OCI-M2 (cell line): ENCODE measurements around the gene PHB1.
"Not testable (repeated sequence)": the region's sequence is repeated elsewhere in the genome, so short reads cannot be mapped to it uniquely, and the experiment has no call there.

Source experiments
- DNase-seq: peaks from one replicate; lab custom pipeline; 2025; ENCODE audit not compliant: unreplicated experiment; lab: John Stamatoyannopoulos, UW

The PHB1 gene

DNA sequence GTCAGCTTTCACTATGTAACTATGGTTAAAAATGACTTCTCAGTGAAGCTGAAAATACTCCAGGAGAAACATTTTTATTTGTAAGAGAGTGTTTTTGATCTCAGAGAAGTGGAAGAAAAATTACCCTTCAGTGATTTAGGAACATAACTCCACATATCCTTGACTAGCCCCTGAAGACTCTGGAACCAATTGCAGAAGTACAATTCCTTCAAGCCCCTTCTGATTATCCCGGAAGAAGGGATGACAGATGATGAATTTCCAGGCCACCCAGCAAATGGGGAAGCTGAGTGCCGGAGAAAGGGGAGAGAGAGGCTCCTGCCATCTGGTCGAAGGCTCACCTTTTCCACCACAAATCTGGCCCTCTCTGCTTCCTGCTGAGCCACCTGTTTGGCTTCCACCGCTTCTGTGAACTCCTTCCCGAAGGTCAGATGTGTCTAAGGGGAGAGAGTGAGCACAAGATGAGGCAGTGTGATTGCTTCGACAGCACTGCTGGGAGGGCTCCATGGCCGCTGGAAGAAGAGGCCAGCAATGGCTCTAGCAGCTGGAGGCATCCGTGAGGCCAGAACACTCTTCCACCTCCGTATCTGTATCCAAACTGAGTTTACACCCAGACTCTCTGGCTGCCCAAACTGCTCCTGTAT is 8.1 kb downstream of the PHB1 start:
- DNase-seq = no peak

DNA sequence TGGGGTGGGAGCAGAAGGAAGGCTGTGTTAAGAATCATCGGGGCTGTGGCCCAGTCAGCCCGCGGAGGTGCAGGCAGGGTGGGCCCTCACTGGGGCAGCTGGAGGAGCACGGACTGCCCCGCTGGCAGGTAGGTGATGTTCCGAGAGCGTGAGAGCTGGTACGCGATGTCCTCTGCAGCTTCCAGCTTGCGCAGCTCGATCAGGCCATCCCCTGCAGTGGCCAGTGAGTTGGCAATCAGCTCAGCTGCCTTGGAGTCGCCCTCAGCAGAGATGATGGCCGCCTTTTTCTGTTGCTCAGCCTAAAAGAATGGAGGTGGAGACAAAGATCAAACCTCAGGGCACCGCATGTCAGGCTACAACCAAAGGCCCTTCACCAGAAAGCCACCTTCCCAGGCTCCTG is 9.8 kb downstream of the PHB1 start:
- DNase-seq = no peak

DNA sequence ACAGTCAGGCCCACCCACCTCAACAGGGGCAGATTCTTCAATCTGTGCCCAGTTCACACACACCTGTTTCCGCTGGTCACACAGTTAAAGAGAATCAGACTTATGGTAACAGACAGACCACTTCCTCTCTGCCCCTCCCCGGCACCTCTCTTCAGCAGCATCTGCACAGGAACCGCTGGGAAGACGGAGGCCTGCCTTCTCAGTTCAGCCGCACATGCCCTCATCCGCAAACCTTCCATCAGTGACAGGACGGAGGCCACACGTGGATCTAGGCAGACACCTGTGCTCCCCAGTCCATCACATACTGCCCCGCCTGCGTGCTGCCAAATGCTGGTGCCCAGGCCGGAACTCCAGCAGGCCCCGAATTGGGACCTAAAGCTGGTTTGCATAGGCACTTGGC is 10.3 kb downstream of the PHB1 start:
- no peak for DNase-seq

DNA sequence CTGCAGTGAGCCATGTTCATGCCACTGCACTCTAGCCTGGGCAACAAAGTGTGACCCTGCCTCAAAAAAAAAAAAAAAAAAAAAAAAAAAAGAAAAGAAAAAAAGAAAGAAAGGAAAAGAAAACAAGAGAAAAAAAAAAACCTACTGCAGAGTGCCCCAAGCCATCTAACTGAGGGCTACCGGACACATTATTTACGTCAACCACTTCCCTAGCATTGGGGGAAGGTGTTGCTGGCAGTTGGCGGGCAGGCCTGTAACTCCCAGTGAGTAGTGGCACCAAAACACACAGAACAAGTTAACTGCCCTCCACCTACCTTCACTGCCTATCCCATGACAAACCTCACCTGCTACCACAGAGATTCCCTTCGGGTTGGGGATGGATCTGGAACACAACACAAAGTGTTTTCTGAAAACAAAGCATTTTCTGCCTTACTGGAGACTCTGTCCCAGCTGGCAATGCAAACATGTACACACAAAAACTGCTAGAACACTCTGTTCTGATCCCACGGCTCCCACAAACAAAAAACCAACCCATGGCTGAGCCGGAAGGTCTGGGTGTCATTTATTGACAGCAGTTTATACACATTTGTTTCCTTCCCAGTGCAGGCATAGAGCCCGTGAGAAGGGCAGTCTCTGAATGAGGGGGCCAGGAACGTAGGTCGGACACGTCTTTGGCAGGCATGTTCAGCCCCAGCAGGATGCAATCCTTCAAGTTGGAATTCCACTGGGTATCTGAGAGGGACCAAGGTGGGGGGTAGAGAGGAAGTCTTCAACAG is 11.0 kb downstream of the PHB1 start:
- no peak for DNase-seq

DNA sequence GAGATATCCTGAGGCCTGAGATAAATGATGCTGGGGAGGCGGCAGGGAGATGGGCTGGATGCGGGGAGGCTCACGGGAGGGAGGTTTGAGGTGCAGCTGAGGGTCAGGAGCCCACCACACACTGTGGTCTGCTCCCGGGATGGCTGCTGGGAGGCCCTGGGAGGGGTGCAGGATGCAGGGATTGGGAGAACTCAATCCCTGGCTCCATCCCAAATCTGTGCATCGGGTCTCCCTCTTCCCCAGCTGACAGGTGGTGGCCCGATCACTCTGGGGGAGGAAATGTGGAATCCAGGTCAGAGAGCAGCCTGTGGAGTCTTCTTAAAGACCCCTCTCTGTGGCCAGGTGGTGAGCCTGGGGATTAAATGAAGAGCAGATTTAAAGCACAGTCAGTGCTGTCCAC is 12.0 kb downstream of the PHB1 start:
- DNase-seq = no peak

DNA sequence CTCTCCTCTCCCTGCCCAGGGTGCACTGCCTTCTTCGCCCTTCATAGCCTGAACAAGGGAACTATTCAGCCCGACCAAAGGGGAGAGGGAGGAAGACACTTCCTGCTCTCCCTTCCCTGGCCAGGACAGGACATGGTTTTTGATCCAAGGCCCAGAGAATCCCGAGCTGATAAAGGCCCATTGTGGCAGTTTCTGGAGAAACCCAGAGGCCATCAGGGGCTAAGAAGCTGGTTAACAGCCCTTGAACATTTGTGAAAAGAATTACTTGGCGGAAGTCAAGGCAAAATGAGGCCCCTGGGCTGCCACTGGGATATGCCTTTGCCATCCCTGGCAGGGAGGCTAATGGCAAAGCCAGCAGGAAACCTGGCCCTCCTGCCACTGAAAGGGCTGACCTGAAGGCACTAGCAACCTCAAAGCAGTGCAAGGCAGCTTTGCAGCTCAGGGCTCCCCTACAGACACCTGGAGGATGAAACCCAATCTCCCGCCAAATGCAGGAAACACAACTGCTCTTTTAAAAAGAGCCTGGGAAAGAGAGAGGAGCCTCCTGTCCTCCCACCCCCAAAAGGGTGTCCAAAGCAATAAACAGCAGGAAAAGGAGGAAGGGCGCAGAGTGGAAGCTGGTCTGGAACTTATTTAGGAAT is 12.6 kb downstream of the PHB1 start:
- DNase-seq = no peak

DNA sequence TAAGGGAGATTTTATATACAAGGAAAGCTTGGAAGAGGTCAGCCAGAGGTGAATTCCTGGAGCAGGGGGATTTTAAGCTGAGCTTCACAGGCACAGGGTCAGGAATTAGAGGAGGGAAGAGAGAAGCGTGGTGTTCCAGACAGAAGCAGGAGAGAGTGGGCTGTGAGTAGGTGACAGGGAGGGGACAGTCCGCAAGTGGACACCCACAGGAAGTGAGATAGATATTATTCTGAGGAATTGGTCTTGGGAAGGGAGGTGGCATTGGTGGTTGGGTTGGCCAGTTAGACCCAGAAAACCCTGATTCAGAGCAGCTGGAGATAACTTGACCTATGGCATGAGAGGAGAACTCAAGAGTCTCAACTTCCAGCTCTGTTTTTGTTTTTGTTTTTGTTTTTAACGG is 14.7 kb downstream of the PHB1 start:
- no peak for DNase-seq

DNA sequence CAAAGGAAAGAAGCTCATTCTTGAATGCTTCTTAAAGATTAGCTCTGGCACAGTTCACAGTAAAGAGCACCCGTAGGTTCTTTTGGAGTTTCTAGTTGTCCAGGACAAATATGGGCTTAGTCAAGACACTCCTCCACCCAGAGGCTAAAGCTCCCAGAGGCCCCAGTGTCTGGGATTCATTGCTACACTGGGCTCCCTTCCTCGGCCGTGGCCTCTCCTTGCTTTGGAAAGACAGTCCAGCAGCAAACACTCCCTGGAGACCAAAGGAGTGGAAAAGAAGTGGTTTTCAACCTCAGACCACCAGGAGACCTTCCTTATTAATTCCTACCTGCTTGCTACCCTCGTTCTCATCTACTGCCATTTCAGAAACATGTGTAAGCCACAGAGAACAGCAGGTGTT is 17.1 kb downstream of the PHB1 start:
- DNase-seq = no peak

DNA sequence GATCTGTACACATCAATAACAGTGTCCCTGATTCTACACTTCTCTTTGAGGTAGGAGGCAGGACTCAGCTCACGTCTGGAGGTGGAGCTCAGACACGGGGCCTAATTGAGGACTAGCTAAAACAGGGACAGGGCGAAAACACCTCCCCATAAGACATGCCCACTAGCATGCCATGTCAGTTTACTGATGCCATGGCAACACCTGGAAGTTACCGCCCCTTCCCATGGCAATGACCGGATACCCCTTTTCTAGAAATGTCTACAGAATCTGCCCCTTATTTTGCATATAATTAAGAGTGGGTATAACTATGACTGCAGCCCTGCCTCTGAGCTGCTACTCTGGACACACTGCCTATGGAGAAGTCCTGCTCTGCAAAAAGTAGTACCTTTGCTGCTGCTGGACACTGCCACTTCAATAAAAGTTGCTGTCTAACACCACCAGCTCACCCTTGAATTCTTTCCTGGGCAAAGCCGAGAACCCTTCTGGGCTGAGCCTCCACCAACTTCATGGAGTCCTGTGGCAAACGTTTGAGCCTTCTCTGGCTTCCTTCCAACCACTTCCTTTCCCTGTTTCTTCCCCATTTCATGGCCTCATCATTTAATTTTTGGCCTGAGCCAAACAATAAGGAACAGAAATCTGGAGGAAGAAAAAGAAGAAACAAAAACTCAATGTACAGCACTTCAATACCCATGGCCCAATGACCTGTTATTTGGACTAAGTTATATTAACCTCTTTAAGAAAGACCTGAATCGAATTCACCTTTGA is 21.0 kb downstream of the PHB1 start:
- DNase-seq = no peak

DNA sequence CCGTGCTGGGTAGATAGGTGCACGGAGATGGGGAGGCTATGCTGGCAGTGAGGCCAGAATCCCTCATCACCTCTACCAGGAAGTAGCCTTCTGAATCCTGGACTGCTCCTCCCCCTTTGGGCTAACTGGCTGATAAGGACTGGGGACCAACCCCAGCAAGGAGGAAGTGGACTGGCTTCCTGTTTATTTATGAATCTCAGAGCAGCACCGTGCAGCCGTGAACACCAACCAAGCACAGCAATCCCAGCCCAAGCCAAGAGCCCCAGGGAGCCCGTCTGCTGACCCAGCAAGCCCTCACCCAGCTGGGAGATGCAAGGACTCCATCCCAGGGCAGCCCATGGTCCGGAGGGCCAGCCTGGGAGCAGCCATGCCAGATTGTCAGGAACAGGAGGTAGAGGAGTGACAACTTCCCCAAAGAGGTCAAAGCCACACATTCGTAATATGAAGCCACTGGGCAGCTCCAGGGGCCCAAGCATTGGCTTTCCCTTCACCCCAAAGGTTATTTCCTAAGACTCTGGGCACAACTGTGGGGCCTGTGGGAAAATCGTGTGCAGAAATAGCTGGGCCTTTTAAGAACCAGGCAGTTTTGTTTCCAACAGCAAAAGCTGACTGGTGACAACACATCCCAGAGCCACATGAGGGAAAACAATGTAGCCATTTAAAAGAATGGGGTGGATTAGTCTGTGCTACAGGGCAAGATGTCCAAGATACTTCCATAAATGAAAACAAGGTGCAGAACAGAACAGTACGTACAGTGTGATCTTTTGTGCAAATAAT is 23.9 kb downstream of the PHB1 start:
- DNase-seq = no peak

DNA sequence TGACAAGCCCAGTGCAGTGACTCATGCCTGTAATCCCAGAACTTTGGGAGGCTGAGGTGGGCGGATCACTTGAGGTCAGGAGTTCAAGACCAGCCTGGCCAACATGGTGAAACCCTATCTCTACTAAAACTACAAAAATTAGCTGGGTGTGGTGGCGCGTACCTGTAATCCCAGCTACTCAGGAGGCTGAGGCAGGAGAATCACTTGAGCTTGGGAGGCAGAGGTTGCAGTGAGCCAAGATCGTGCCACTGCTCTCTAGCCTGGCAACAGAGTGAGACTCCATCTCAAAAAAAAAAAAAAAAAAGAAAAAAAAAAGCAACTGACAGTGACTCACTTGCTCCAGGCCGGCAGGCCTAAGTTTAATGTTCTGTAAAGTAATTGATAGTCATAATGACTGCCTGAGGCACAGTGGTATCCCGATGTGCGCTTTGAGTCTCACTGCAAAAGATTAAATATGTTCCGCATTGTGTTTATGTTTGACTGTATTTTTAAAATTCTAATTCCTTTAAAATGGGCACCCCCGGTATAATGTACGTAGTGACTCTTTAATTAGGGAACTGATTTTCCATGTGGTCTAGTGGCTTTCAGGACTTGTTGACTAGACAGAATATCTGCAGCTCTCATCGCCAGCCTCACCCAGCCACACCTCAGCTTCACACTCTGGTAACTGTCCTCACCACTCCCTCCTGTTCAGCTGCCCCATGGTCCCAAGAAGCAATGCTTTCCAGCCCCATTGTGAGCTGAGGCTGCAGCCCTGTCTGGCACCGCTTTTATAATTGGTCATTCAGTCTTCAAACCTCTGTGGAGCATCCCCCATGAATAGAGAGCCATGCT is 25.0 kb downstream of the PHB1 start:
- not testable (repeated sequence) for DNase-seq

DNA sequence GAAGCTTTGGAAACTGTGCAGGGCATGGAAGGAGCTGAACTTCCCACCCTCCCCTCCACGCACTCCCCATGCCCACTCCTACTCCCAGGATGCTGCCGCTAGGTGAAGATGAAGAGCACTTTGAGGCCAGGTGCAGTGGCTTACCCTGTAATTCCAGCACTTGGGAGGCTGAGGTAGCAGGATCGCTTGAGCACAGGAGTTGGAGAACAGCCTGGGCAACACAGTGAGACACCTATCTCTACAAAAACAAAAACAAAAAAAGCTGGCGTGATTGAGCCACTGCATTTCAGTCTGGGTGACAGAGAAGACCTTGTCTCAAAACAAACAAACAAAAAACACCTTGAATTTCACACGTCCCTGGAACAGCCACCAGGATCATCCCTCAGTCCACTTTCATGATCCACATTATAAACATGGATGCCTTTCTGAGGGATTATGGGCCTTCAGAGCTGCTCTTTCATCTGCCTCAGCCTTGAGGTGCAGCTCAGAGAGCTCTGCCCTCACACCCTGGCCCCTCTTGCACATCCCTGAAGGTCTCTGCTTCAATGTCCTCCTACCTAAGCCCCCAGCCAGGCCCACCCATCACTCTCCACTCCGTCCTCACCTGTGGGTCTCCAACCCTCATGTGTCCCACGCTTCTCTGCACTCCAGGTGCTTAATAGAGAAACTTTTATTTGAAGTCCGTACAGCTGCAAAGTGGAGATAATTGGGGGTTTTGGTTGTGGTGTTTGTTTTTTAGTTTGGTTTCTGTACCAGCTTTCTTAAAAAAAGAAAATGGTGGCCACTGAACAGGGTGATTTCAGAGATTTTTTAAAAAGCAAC is 25.8 kb downstream of the PHB1 start:
- no peak for DNase-seq

DNA sequence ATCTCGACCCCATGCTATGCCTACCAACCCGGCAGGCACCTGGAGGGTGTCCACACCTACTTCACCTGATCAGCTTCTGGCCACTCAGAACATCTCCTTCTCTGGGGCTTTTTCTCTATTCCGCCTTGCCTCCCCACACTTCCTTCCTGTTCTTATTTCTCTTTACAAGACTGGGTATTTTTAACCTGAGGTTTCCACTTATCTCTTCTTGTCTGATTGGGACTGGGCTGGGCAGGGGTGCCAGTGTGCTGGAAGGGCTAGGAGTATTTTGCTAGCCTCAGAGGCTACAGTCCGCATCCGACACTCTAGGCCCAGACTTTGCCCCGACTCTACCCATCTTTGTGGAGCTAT is 26.4 kb downstream of the PHB1 start:
- DNase-seq = no peak

DNA sequence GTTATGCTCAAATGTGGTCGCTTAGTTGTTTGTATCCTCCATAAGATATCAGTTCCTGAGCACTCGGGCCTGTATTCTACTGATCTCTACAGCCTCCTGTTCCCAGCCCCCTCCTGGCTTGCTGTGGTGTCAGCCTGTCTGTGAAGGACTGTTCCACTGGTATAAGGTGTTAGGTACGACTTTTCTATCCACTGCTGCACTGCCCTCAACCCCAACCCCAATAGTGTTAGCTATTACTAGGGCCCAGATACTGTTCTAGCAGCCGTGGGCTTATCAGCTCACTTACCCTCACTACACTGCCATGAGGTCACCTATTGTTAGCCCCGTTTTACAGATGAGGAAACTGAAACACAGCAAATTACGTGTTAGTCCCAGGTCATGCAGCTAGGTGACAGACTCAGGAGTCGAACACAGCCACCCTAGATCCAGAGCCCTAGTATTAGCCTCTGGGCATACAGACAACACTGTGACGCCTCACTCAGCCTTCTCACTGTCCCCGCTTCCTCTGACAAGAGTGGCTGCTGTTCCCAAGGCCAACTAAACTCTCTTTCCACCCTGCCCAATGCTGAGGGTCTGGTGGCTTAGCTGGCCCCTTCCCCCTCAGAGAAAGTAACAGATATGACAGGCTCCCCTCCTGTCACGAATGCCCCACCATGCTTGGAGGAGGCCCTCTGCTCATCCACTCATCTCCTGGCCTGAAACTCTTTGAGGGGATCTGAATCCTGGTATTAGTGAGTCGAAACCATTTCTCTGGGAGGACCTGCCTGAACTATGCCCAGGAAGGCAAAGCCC is 27.0 kb downstream of the PHB1 start:
- no peak for DNase-seq

DNA sequence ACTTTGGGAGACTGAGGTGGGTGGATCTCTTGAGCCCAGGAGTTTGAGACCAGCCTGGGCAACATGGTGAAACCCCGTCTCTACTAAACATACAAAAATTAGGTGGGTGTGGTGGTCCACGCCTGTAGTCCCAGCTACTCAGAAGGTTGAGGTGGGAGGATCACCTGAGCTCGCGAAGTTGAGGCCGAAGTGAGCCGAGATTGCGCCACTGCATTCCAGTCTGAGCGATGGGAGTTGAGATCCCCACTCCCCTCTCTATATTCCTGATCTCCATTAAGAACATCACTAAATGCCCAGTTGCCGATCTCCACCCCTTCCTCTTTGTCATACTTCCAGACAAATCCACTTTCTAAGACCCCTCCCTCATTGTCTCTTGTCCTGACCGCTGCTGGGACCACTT is 28.3 kb downstream of the PHB1 start:
- DNase-seq = no peak

DNA sequence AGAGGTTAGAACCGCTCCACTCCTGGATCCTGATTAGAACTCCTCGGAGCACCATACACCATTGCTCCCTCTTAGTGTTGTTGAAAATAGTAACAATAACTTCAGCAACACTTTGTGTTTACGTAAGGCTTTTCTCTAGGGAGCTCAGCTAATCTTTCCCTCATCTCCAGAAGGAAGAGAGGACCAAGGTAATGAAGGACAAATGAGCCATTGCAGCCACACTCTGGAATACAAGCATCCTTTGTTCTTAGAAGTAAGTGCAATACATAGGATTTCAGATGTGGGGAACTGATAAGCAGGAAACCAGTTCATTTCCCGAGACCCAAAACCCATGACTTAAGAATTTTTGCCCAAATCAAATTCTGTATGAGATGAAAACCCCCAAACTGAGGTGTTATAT is 29.7 kb downstream of the PHB1 start:
- no peak for DNase-seq

DNA sequence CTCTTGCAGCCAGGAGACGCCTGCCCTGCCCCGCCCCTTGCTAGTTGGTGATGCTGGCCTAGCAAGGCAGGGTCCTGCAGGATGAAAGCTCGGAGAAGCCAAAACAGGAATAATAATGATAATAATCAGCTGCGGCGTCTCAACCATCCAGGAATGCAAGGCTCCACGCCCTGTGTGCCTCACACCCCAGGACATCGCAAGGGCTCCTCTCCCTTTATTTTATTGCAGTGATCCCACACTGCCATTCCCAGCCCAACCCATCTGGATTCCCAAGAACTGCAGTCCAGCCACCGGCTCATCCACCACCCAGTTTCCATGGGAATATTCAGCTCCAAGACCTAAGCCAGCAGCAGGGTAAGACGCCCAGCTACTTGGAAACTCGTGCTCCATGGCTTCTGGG is 31.6 kb downstream of the PHB1 start:
- DNase-seq = no peak

DNA sequence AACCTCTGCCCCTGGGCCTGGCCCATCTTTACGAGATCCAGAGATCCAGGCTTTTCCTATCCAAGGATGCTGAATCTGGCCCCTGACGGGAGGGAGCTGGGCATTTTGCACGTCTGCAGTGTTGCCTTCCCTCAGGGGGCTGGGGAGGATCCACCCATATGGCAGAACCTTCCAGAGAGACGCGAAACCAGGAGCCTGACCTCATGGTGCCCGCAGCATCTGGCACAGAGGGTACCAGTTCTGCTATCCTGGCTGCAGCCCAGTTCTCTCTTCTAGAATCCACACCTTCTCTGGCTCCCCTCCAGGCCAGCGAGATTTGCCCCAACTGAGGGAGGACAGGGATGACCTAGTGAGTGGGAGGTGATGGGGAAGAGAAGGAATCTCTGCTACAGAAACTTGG is 32.1 kb downstream of the PHB1 start:
- no peak for DNase-seq

DNA sequence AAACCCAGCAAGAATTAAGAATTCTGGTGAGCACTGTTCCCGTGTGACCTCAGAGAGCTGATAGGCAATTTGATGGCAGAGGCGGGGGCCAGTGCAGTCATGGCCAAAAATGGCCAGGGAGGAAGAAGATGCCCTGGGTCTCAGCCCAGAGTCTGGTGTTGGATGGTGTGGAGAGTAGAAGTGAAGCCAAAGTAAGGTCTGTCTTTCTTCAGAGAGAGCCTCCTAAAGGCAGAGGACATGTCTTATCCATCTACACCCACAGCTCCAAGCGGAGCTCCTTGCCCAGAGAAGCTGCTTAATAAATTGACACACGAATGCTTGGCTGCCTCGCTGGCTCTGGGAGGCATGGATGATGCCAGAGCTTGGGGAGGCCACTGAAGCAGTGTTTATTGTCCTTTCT is 32.9 kb downstream of the PHB1 start:
- DNase-seq = no peak
